Measurements from ENCODE around the gene ZNF70.
A peak's percentile ranks its signal among the peaks of the same experiment; 100 is the strongest.

Gene ZNF70

GRCh38 chr22:23754220-23754919, 3.5 kb upstream of the ZNF70 start, which contains the start of gene VPREB3:
Gene VPREB3, minus strand, starts transcription at chr22:23754425. Its CDS starts 62 bp downstream, at chr22:23754363.
- no peaks in the 10 kb centered on the region for H3K36me3 ChIP-seq (ENCODE audit: insufficient read depth, low read length)
- no peaks in the 10 kb centered on the region for H3K79me2 ChIP-seq (ENCODE audit: insufficient read depth, low read length)
- H2AFZ ChIP-seq (ENCODE audit: low read length) = no peak within 1 kb of the TSS
- H3K9me2 ChIP-seq (ENCODE audit: low read depth, low read length) = no peaks in the 10 kb centered on the region
- H3F3A ChIP-seq (ENCODE audit: insufficient read depth, low read length) = peaks cover 4% of the 10 kb centered on the region; the same call in 1 of the 2 replicates
- H3K27me3 ChIP-seq (ENCODE audit: insufficient read depth, low read length) = no peaks in the 10 kb centered on the region
- H3K9ac ChIP-seq (ENCODE audit: low read length) = peak within 1 kb of the TSS; percentile 97
- H3K27ac ChIP-seq (ENCODE audit: low read depth, low read length, poor library complexity, severe bottlenecking) = peak within 1 kb of the TSS; percentile 94
- H4K20me1 ChIP-seq (ENCODE audit: insufficient read depth, low read length) = no peaks in the 10 kb centered on the region
- H3K4me3 ChIP-seq (ENCODE audit: low read depth, low read length, poor library complexity, severe bottlenecking) = peak within 1 kb of the TSS; percentile 94
- peaks cover 66% of the 10 kb centered on the region for H3K4me1 ChIP-seq (ENCODE audit: insufficient read depth, low read length, severe bottlenecking)
- peak within 1 kb of the TSS; percentile 98 for H3K4me2 ChIP-seq (ENCODE audit: low read length)
- no peaks in the 10 kb centered on the region for H3K9me3 ChIP-seq (ENCODE audit: low read length)
- TF ChIP-seq, protein P1, sequence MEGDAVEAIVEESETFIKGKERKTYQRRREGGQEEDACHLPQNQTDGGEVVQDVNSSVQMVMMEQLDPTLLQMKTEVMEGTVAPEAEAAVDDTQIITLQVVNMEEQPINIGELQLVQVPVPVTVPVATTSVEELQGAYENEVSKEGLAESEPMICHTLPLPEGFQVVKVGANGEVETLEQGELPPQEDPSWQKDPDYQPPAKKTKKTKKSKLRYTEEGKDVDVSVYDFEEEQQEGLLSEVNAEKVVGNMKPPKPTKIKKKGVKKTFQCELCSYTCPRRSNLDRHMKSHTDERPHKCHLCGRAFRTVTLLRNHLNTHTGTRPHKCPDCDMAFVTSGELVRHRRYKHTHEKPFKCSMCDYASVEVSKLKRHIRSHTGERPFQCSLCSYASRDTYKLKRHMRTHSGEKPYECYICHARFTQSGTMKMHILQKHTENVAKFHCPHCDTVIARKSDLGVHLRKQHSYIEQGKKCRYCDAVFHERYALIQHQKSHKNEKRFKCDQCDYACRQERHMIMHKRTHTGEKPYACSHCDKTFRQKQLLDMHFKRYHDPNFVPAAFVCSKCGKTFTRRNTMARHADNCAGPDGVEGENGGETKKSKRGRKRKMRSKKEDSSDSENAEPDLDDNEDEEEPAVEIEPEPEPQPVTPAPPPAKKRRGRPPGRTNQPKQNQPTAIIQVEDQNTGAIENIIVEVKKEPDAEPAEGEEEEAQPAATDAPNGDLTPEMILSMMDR (IDR thresholded peaks at IDR 0.05; ENCODE audit: low read length) = no peak
- no peak for TF ChIP-seq EZH2 (IDR thresholded peaks at IDR 0.05; ENCODE audit: borderline replicate concordance, low read length)

DNA sequence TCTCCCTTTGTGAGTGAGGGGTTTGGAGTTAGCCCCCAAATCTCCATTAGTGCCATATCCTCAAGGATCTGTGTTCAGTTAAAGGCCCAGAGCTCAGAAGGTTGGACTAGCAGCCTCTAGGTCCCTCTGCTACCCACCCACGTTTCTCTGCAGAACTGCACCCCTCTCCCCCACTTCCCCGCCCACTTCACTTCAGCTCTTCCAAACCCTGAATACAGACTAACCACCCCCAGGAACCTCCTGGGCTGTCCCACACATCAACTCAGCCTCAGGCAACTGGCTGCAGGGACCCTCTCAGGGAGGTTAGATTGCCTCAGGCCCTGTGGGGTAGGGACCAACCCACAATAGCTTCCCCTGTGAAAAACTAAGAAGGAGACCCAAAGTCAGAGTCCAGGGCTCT, 2.5 kb upstream of the ZNF70 start:
- Histone ChIP-seq H3K9me2 (ENCODE audit: low read depth, low read length) (no peaks in the 10 kb centered on the region), H3K4me2 (ENCODE audit: low read length) (peak overlapping the region; percentile 98), H3K27me3 (ENCODE audit: insufficient read depth, low read length) (no peaks in the 10 kb centered on the region), H3K79me2 (ENCODE audit: insufficient read depth, low read length) (no peaks in the 10 kb centered on the region), H3K9me3 (ENCODE audit: low read length) (no peaks in the 10 kb centered on the region), H2AFZ (ENCODE audit: low read length) (no peak overlapping the region), H3K4me1 (ENCODE audit: insufficient read depth, low read length, severe bottlenecking) (peaks cover 66% of the 10 kb centered on the region), H3F3A (ENCODE audit: insufficient read depth, low read length) (peaks cover 4% of the 10 kb centered on the region; the same call in 1 of the 2 replicates), H3K27ac (ENCODE audit: low read depth, low read length, poor library complexity, severe bottlenecking) (peak overlapping the region; percentile 94), H4K20me1 (ENCODE audit: insufficient read depth, low read length) (no peaks in the 10 kb centered on the region), H3K36me3 (ENCODE audit: insufficient read depth, low read length) (no peaks in the 10 kb centered on the region), H3K9ac (ENCODE audit: low read length) (peak overlapping the region; percentile 97), H3K4me3 (ENCODE audit: low read depth, low read length, poor library complexity, severe bottlenecking) (peak overlapping the region; percentile 94)
- TF ChIP-seq EZH2 (IDR thresholded peaks at IDR 0.05; ENCODE audit: borderline replicate concordance, low read length) = no peak

DNA sequence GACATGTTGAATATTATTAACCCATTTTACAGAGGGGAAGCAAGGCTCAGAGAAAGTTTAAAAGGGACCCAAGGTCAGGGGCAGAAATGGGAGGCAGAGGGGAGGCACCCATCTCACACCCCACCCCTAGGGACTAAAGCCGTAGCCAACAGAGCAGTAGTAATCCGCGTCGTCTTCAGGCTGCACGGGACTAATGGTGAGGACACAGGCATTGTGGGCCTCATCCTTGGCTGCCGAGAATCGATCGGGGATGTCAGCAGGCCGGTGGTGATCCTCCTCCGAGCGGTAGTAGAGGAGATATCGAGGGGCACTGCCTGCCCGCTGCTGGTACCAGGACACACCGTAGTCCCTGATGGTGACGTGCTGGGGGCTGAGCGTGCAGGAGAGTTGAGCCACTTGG, 1.8 kb upstream of the ZNF70 start:
- Histone ChIP-seq H3K36me3 (ENCODE audit: insufficient read depth, low read length) (no peaks in the 10 kb centered on the region), H2AFZ (ENCODE audit: low read length) (no peak overlapping the region), H3K4me3 (ENCODE audit: low read depth, low read length, poor library complexity, severe bottlenecking) (peak overlapping the region; percentile 94), H3K27ac (ENCODE audit: low read depth, low read length, poor library complexity, severe bottlenecking) (peak overlapping the region; percentile 94), H3K9me3 (ENCODE audit: low read length) (no peaks in the 10 kb centered on the region), H3K27me3 (ENCODE audit: insufficient read depth, low read length) (no peaks in the 10 kb centered on the region), H3K9ac (ENCODE audit: low read length) (peak overlapping the region; percentile 97), H3K4me1 (ENCODE audit: insufficient read depth, low read length, severe bottlenecking) (peaks cover 64% of the 10 kb centered on the region), H4K20me1 (ENCODE audit: insufficient read depth, low read length) (no peaks in the 10 kb centered on the region), H3K9me2 (ENCODE audit: low read depth, low read length) (no peaks in the 10 kb centered on the region), H3K79me2 (ENCODE audit: insufficient read depth, low read length) (no peaks in the 10 kb centered on the region), H3F3A (ENCODE audit: insufficient read depth, low read length) (peaks cover 4% of the 10 kb centered on the region; the same call in 1 of the 2 replicates), H3K4me2 (ENCODE audit: low read length) (peak overlapping the region; percentile 98)
- TF ChIP-seq, protein P1 (IDR thresholded peaks at IDR 0.05; ENCODE audit: low read length) = no peak
- no peak for TF ChIP-seq EZH2 (IDR thresholded peaks at IDR 0.05; ENCODE audit: borderline replicate concordance, low read length)
